ENCODE results near the gene HSPA1L. TPM values are rescaled to one million over a fixed set of nuclear protein-coding genes. Genes with fewer than 3 reads are reported as not detected.
A peak's percentile ranks its signal among the peaks of the same experiment; 100 is the strongest.

Gene HSPA1L
- total and polyA plus RNA-seq, 4 donors, result 0.27 to 0.79 (median 0.47) TPM

DNA sequence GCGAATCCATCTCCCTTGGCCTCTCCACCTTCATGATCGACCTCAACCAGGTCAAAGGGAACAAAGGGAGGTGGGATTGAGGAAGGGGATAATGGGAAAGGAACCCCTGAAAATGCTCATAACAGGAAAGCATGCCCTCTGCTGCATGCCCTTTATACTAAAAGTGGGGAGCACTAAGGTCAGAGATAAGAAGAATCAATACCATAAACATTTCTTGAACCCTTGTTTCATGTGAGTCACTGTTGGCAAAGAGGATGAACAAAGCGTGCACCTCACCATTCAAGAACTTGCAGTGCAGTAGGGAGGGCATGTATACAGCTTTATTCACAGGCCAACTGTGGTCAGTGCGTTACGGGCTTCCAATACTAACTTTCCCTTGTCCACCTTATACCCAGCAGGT is 54.3 kb downstream of the HSPA1L start:
- no peak for TF ChIP-seq RAD21 (IDR thresholded peaks at IDR 0.05)
- no peak for TF ChIP-seq NR2F2 (IDR thresholded peaks at IDR 0.05)
- TF ChIP-seq, protein P1, sequence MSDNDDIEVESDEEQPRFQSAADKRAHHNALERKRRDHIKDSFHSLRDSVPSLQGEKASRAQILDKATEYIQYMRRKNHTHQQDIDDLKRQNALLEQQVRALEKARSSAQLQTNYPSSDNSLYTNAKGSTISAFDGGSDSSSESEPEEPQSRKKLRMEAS (IDR thresholded peaks at IDR 0.05), result no peak
- TF ChIP-seq TAF1 (conservative IDR thresholded peaks at IDR 0.05), result no peak
- TF ChIP-seq RXRA (IDR thresholded peaks at IDR 0.05), result no peak
- no peak for TF ChIP-seq HNF4A (conservative IDR thresholded peaks at IDR 0.05)
- no peak for TF ChIP-seq YY1 (IDR thresholded peaks at IDR 0.05)
- TF ChIP-seq, protein P2, sequence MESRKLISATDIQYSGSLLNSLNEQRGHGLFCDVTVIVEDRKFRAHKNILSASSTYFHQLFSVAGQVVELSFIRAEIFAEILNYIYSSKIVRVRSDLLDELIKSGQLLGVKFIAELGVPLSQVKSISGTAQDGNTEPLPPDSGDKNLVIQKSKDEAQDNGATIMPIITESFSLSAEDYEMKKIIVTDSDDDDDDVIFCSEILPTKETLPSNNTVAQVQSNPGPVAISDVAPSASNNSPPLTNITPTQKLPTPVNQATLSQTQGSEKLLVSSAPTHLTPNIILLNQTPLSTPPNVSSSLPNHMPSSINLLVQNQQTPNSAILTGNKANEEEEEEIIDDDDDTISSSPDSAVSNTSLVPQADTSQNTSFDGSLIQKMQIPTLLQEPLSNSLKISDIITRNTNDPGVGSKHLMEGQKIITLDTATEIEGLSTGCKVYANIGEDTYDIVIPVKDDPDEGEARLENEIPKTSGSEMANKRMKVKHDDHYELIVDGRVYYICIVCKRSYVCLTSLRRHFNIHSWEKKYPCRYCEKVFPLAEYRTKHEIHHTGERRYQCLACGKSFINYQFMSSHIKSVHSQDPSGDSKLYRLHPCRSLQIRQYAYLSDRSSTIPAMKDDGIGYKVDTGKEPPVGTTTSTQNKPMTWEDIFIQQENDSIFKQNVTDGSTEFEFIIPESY (IDR thresholded peaks at IDR 0.05), result no peak
- no peak for TF ChIP-seq JUND (IDR thresholded peaks at IDR 0.05)
- no peak for TF ChIP-seq SP1 (IDR thresholded peaks at IDR 0.05)
- TF ChIP-seq ATF3 (IDR thresholded peaks at IDR 0.05), result no peak
- TF ChIP-seq FOXA1 (IDR thresholded peaks at IDR 0.05), result no peak
- no peak for TF ChIP-seq HNF4G (IDR thresholded peaks at IDR 0.05)
- no peak for TF ChIP-seq GABPA (IDR thresholded peaks at IDR 0.05 in 1 of 2, conservative IDR thresholded peaks at IDR 0.05 in 1 of 2)
- TF ChIP-seq, protein P3, sequence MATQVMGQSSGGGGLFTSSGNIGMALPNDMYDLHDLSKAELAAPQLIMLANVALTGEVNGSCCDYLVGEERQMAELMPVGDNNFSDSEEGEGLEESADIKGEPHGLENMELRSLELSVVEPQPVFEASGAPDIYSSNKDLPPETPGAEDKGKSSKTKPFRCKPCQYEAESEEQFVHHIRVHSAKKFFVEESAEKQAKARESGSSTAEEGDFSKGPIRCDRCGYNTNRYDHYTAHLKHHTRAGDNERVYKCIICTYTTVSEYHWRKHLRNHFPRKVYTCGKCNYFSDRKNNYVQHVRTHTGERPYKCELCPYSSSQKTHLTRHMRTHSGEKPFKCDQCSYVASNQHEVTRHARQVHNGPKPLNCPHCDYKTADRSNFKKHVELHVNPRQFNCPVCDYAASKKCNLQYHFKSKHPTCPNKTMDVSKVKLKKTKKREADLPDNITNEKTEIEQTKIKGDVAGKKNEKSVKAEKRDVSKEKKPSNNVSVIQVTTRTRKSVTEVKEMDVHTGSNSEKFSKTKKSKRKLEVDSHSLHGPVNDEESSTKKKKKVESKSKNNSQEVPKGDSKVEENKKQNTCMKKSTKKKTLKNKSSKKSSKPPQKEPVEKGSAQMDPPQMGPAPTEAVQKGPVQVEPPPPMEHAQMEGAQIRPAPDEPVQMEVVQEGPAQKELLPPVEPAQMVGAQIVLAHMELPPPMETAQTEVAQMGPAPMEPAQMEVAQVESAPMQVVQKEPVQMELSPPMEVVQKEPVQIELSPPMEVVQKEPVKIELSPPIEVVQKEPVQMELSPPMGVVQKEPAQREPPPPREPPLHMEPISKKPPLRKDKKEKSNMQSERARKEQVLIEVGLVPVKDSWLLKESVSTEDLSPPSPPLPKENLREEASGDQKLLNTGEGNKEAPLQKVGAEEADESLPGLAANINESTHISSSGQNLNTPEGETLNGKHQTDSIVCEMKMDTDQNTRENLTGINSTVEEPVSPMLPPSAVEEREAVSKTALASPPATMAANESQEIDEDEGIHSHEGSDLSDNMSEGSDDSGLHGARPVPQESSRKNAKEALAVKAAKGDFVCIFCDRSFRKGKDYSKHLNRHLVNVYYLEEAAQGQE (IDR thresholded peaks at IDR 0.05), result no peak
- Histone ChIP-seq H3K27ac (ENCODE audit: low read depth in 1 of 2, low read length in 2 of 2) (no peak overlapping the region), H3K4me3 (ENCODE audit: low read depth in 1 of 3, low read length in 3 of 3) (no peak overlapping the region), H3K36me3 (ENCODE audit: control insufficient read depth in 4 of 4, insufficient read depth in 3 of 4, low read depth in 1 of 4, low read length in 3 of 4) (no peaks in the 10 kb centered on the region), H3K27me3 (ENCODE audit: control insufficient read depth in 4 of 4, insufficient read depth in 4 of 4, low read length in 3 of 4) (no peaks in the 10 kb centered on the region), H3K9me3 (ENCODE audit: control insufficient read depth in 4 of 4, low read length in 3 of 4) (no peaks in the 10 kb centered on the region), H3K9ac (ENCODE audit: low read depth in 1 of 2, low read length in 2 of 2) (no peak overlapping the region), H3K4me1 (ENCODE audit: control insufficient read depth in 4 of 4, insufficient read depth in 4 of 4, low read length in 3 of 4) (no peaks in the 10 kb centered on the region)
- 94% methylated on average over 5 of the region's 5 CpGs for WGBS
- no peak for DNase-seq (ENCODE audit: low spot score)

Small RNA genes within 50 kb of the gene (small RNA-seq; reads per million reads assigned to genes)
- gene MSH5-SAPCD1 (not detected), gene RF00019 (not detected), gene SAPCD1 (not detected), gene SNORD48 (210 reads per million, percentile 98 among the genes with 10 or more reads in this experiment), gene SNORD52 (not detected)

Other genes with a start within 250 kb of the HSPA1L start
Only the 30 nearest of the 40 such genes appear.
- 100 to 1,000 TPM; 109 to 119 TPM for gene BAG6, start 162.6 kb downstream of the HSPA1L start, total RNA-seq
- 100 to 1,000 TPM in 1 of 2 donors, 10 to 100 TPM in 1; 64.9 to 116 TPM for gene BAG6, start 162.6 kb downstream of the HSPA1L start, polyA plus RNA-seq
- 100 to 1,000 TPM in 1 of 2 donors, 10 to 100 TPM in 1; 89.8 to 164 TPM for gene APOM, start 159.4 kb downstream of the HSPA1L start, total RNA-seq
- gene APOM, start 159.4 kb downstream of the HSPA1L start, polyA plus RNA-seq, result 100 to 1,000 TPM; 182 to 587 TPM
- gene C6orf47, start 154.5 kb downstream of the HSPA1L start, total RNA-seq, result 10 to 100 TPM in 1 of 2 donors, 1 to 10 TPM in 1; 8.1 to 10.8 TPM
- gene C6orf47, start 154.5 kb downstream of the HSPA1L start, polyA plus RNA-seq, result 1 to 10 TPM; 2.0 to 6.7 TPM
- 10 to 100 TPM in 1 of 2 donors, 1 to 10 TPM in 1; 8.7 to 13.9 TPM for gene GPANK1, start 150.3 kb downstream of the HSPA1L start, total RNA-seq
- 10 to 100 TPM in 1 of 2 donors, 1 to 10 TPM in 1; 7.6 to 13.8 TPM for gene GPANK1, start 150.3 kb downstream of the HSPA1L start, polyA plus RNA-seq
- 10 to 100 TPM; 58.1 to 60.5 TPM for gene CSNK2B, start 149.2 kb downstream of the HSPA1L start, total RNA-seq
- 100 to 1,000 TPM in 1 of 2 donors, 10 to 100 TPM in 1; 93.5 to 108 TPM for gene CSNK2B, start 149.2 kb downstream of the HSPA1L start, polyA plus RNA-seq
- 1 to 10 TPM; 1.4 to 5.9 TPM for gene LY6G5B, start 145.3 kb downstream of the HSPA1L start, total RNA-seq
- 1 to 10 TPM; 1.2 to 2.8 TPM for gene LY6G5B, start 145.3 kb downstream of the HSPA1L start, polyA plus RNA-seq
- 1 to 10 TPM in 1 of 2 donors, under 1 TPM in 1; 0.59 to 1.1 TPM for gene LY6G5C, start 134.2 kb downstream of the HSPA1L start, total RNA-seq
- 1 to 10 TPM; 1.1 to 2.5 TPM for gene LY6G5C, start 134.2 kb downstream of the HSPA1L start, polyA plus RNA-seq
- 10 to 100 TPM; 39.1 to 59.4 TPM for gene ABHD16A, start 112.0 kb downstream of the HSPA1L start, total RNA-seq
- gene ABHD16A, start 112.0 kb downstream of the HSPA1L start, polyA plus RNA-seq, result 10 to 100 TPM; 26.6 to 30.8 TPM
- gene LY6G6F, start 108.4 kb downstream of the HSPA1L start, total RNA-seq, result 1 to 10 TPM in 1 of 2 donors, under 1 TPM in 1; 0.08 to 3.2 TPM
- not detected for gene LY6G6F, start 108.4 kb downstream of the HSPA1L start, polyA plus RNA-seq
- gene LY6G6D, start 99.9 kb downstream of the HSPA1L start, total RNA-seq, result not detected
- not detected for gene LY6G6D, start 99.9 kb downstream of the HSPA1L start, polyA plus RNA-seq
- gene LY6G6C, start 93.5 kb downstream of the HSPA1L start, total RNA-seq, result not detected
- not detected for gene LY6G6C, start 93.5 kb downstream of the HSPA1L start, polyA plus RNA-seq
- 10 to 100 TPM in 1 of 2 donors, under 1 TPM in 1; 0.08 to 10.7 TPM for gene MPIG6B, start 91.9 kb downstream of the HSPA1L start, total RNA-seq
- gene MPIG6B, start 91.9 kb downstream of the HSPA1L start, polyA plus RNA-seq, result under 1 TPM; 0.15 to 0.33 TPM
- 10 to 100 TPM; 23.8 to 31.4 TPM for gene DDAH2, start 86.0 kb downstream of the HSPA1L start, total RNA-seq
- 10 to 100 TPM; 19.8 to 22.6 TPM for gene DDAH2, start 86.0 kb downstream of the HSPA1L start, polyA plus RNA-seq
- 100 to 1,000 TPM in 1 of 2 donors, 10 to 100 TPM in 1; 56.5 to 124 TPM for gene CLIC1, start 78.8 kb downstream of the HSPA1L start, total RNA-seq
- gene CLIC1, start 78.8 kb downstream of the HSPA1L start, polyA plus RNA-seq, result 10 to 100 TPM; 63.7 to 65.2 TPM
- 1 to 10 TPM; 5.9 to 6.4 TPM for gene MSH5, start 75.3 kb downstream of the HSPA1L start, total RNA-seq
- 1 to 10 TPM; 1.2 to 2.2 TPM for gene MSH5, start 75.3 kb downstream of the HSPA1L start, polyA plus RNA-seq
- 1 to 10 TPM in 1 of 2 donors, under 1 TPM in 1; 0.59 to 2.6 TPM for gene SAPCD1, start 52.6 kb downstream of the HSPA1L start, total RNA-seq
- gene SAPCD1, start 52.6 kb downstream of the HSPA1L start, polyA plus RNA-seq, result under 1 TPM in 1 of 2 donors, not detected in 1; 0.68 TPM
- 1 to 10 TPM in 1 of 2 donors, under 1 TPM in 1; 0.17 to 2.0 TPM for gene VWA7, start 38.0 kb downstream of the HSPA1L start, total RNA-seq
- gene VWA7, start 38.0 kb downstream of the HSPA1L start, polyA plus RNA-seq, result 1 to 10 TPM in 1 of 2 donors, under 1 TPM in 1; 0.81 to 1.0 TPM
- gene VARS1, start 19.5 kb downstream of the HSPA1L start, total RNA-seq, result 10 to 100 TPM; 32.4 to 44.7 TPM
- 10 to 100 TPM; 17.9 to 32.5 TPM for gene VARS1, start 19.5 kb downstream of the HSPA1L start, polyA plus RNA-seq
- 10 to 100 TPM in 1 of 2 donors, 1 to 10 TPM in 1; 7.3 to 18.7 TPM for gene LSM2, start 8.3 kb downstream of the HSPA1L start, total RNA-seq
- 10 to 100 TPM; 14.5 to 16.4 TPM for gene LSM2, start 8.3 kb downstream of the HSPA1L start, polyA plus RNA-seq
- gene HSPA1A, start 260 bp upstream of the HSPA1L start, total RNA-seq, result 100 to 1,000 TPM in 1 of 2 donors, 10 to 100 TPM in 1; 98.5 to 120 TPM
- 10 to 100 TPM; 28.8 to 56.6 TPM for gene HSPA1A, start 260 bp upstream of the HSPA1L start, polyA plus RNA-seq
- gene HSPA1B, start 12.5 kb upstream of the HSPA1L start, total RNA-seq, result 100 to 1,000 TPM in 1 of 2 donors, 10 to 100 TPM in 1; 57.2 to 165 TPM
- 10 to 100 TPM in 1 of 2 donors, 1 to 10 TPM in 1; 9.5 to 30.6 TPM for gene HSPA1B, start 12.5 kb upstream of the HSPA1L start, polyA plus RNA-seq
- 10 to 100 TPM; 34.4 to 42.4 TPM for gene NEU1, start 47.5 kb upstream of the HSPA1L start, total RNA-seq
- gene NEU1, start 47.5 kb upstream of the HSPA1L start, polyA plus RNA-seq, result 10 to 100 TPM; 27.6 to 35.1 TPM
- gene SLC44A4, start 63.7 kb upstream of the HSPA1L start, total RNA-seq, result 1 to 10 TPM in 1 of 2 donors, under 1 TPM in 1; 0.17 to 2.4 TPM
- under 1 TPM in 1 of 2 donors, not detected in 1; 0.13 TPM for gene SLC44A4, start 63.7 kb upstream of the HSPA1L start, polyA plus RNA-seq
- gene EHMT2, start 82.4 kb upstream of the HSPA1L start, total RNA-seq, result 10 to 100 TPM; 10.7 to 21.4 TPM
- gene EHMT2, start 82.4 kb upstream of the HSPA1L start, polyA plus RNA-seq, result 10 to 100 TPM in 1 of 2 donors, 1 to 10 TPM in 1; 7.9 to 10.5 TPM
- gene ZBTB12, start 86.8 kb upstream of the HSPA1L start, total RNA-seq, result 1 to 10 TPM in 1 of 2 donors, under 1 TPM in 1; 0.25 to 2.3 TPM
- gene ZBTB12, start 86.8 kb upstream of the HSPA1L start, polyA plus RNA-seq, result under 1 TPM in 1 of 2 donors, not detected in 1; 0.83 TPM
- gene C2, start 112.4 kb upstream of the HSPA1L start, total RNA-seq, result 100 to 1,000 TPM; 212 to 354 TPM
- gene C2, start 112.4 kb upstream of the HSPA1L start, polyA plus RNA-seq, result 100 to 1,000 TPM; 441 to 522 TPM
- gene CFB, start 130.8 kb upstream of the HSPA1L start, total RNA-seq, result 1,000 to 10,000 TPM; 2,016 to 3,272 TPM
- 1,000 to 10,000 TPM; 3,136 to 3,144 TPM for gene CFB, start 130.8 kb upstream of the HSPA1L start, polyA plus RNA-seq
- 10 to 100 TPM; 11.1 to 21.8 TPM for gene NELFE, start 143.7 kb upstream of the HSPA1L start, total RNA-seq
- 10 to 100 TPM; 11.9 to 14.2 TPM for gene NELFE, start 143.7 kb upstream of the HSPA1L start, polyA plus RNA-seq
- gene SKIC2, start 143.9 kb upstream of the HSPA1L start, total RNA-seq, result 10 to 100 TPM; 34.7 to 57.6 TPM
- gene SKIC2, start 143.9 kb upstream of the HSPA1L start, polyA plus RNA-seq, result 10 to 100 TPM; 26.7 to 34.3 TPM
- gene DXO, start 156.9 kb upstream of the HSPA1L start, total RNA-seq, result 10 to 100 TPM in 1 of 2 donors, 1 to 10 TPM in 1; 4.5 to 11.0 TPM
- gene DXO, start 156.9 kb upstream of the HSPA1L start, polyA plus RNA-seq, result 1 to 10 TPM; 8.9 to 9.7 TPM